Lung (tissue), 12 donors: ENCODE results near the gene KCTD14. TPM values are rescaled to one million over a fixed set of nuclear protein-coding genes. Genes with fewer than 3 reads are reported as not detected.

Experiments used
- ATAC-seq: fragments of 200-7000 bp; cut with Tn5 transposase; one replicate; pipeline ENCODE4 v1.9.1; 2020; ENCODE audit warnings: moderate number of reproducible peaks; ENCODE audit not compliant: insufficient read depth, low FRiP score
- DNase-seq, 3 donors: peaks; one replicate each; pipeline ENCODE4 v3.0.0-alpha.2; 2013 to 2017
- H3K27ac ChIP-seq, 2 donors: one replicate each; pipeline ENCODE4 v1.5.1; 2013; ENCODE audit warnings: mild to moderate bottlenecking in 2 of 2, moderate library complexity in 2 of 2, control low read depth in 1 of 2, inconsistent platforms in 1 of 2, low read depth in 1 of 2, low read length in 1 of 2
- H3K27me3 ChIP-seq, 3 donors: one replicate each; pipeline ENCODE4 v1.5.1; 2013; ENCODE audit warnings: low read length in 2 of 3; ENCODE audit not compliant: control insufficient read depth in 3 of 3, insufficient read depth in 3 of 3
- H3K36me3 ChIP-seq, 4 donors: one replicate each; pipeline ENCODE4 v1.5.1; 2013; ENCODE audit warnings: low read length in 4 of 4, mild to moderate bottlenecking in 1 of 4, moderate library complexity in 1 of 4; ENCODE audit not compliant: control insufficient read depth in 4 of 4, insufficient read depth in 4 of 4
- H3K4me1 ChIP-seq, 5 donors: one replicate each; pipeline ENCODE4 v1.5.1; 2013; ENCODE audit warnings: low read length in 5 of 5, mild to moderate bottlenecking in 2 of 5, moderate library complexity in 1 of 5; ENCODE audit not compliant: control insufficient read depth in 5 of 5, insufficient read depth in 5 of 5
- H3K4me3 ChIP-seq: one replicate; pipeline ENCODE4 v1.5.1; 2013; ENCODE audit warnings: mild to moderate bottlenecking, control low read depth, moderate library complexity
- H3K9ac ChIP-seq, 2 donors: one replicate each; pipeline ENCODE4 v1.5.1; 2013; ENCODE audit warnings: low read length in 2 of 2, control low read depth in 1 of 2; ENCODE audit not compliant: insufficient read depth in 1 of 2
- H3K9me3 ChIP-seq, 4 donors: one replicate each; pipeline ENCODE4 v1.5.1; 2013; ENCODE audit warnings: low read length in 3 of 4, mild to moderate bottlenecking in 1 of 4, moderate library complexity in 1 of 4; ENCODE audit not compliant: control insufficient read depth in 4 of 4, insufficient read depth in 3 of 4
- CTCF ChIP-seq: IDR thresholded peaks from 2 replicates; pipeline ENCODE4 v1.5.1; 2012; ENCODE audit warnings: mild to moderate bottlenecking; ENCODE audit errors: control extremely low read depth, extremely low read depth
- WGBS, 2 donors: extraction: QIAGEN DNeasy Blood & Tissue Kit; methylation state at CpG; one replicate each; pipeline ENCODE4 v1.1.7; 2013; 5-methylcytosine and 5-hydroxymethylcytosine counted together
- polyA plus RNA-seq, 2 donors: library from polyadenylated mRNA; stranded (reverse); fragments of 200-250 nt; gene quantifications; one replicate each; pipeline ENCODE4 v1.2.1, GENCODE V29; 2013
- total RNA-seq, 2 donors: library from RNA; depleted of rRNA in 1 of 2; stranded (reverse); fragments of >200 nt in 1 of 2; gene quantifications; one replicate each; pipeline ENCODE4 v1.2.1, GENCODE V29; 2014 to 2021
- donor health status: control.
- donor health status: control.
- donor health status: Bipolar disorder and iron deficiency.
- donor health status: healthy.
- donor health status: DM: yes; HTN: yes; CAD: no.

The KCTD14 gene
- total and polyA plus RNA-seq, 4 donors = 6.4 to 24.0 (median 18.0) TPM

GRCh38 chr11:78057462-78058055 is 34.5 kb upstream of the KCTD14 start:
- no peak overlapping the region for H3K27ac ChIP-seq
- peaks cover 0 to 4% (median 0%) of the 10 kb centered on the region in 5 donors for H3K4me1 ChIP-seq
- H3K27me3 ChIP-seq = no peaks in the 10 kb centered on the region
- H3K4me3 ChIP-seq = no peak overlapping the region
- H3K9me3 ChIP-seq = no peaks in the 10 kb centered on the region
- ATAC-seq = no peak
- H3K36me3 ChIP-seq = no peaks in the 10 kb centered on the region
- TF ChIP-seq CTCF = no peak
- DNase-seq = no peak
- 85% methylated on average over 10 of the region's 10 CpGs for WGBS, 2 donors
- H3K9ac ChIP-seq = no peak overlapping the region

- ATAC-seq (no peak), DNase-seq (no peak)
- H3K27ac ChIP-seq = no peak overlapping the region
- no peaks in the 10 kb centered on the region for H3K36me3 ChIP-seq
- no peak for TF ChIP-seq CTCF
- no peak overlapping the region for H3K9ac ChIP-seq
- WGBS, 2 donors = 82 to 92% methylated on average over 3 of the region's 3 CpGs
- H3K4me3 ChIP-seq = no peak overlapping the region
- H3K27me3 ChIP-seq = no peaks in the 10 kb centered on the region
- peaks cover 0 to 2% (median 0%) of the 10 kb centered on the region in 5 donors for H3K4me1 ChIP-seq
- no peaks in the 10 kb centered on the region for H3K9me3 ChIP-seq
Observed at GRCh38 chr11:78056093-78056492, 33.0 kb upstream of the KCTD14 start.

GRCh38 chr11:78054971-78055370 is 31.9 kb upstream of the KCTD14 start:
- no peak overlapping the region for H3K27ac ChIP-seq
- 90 to 95% methylated on average over 4 of the region's 4 CpGs for WGBS, 2 donors
- no peak for TF ChIP-seq CTCF
- ATAC-seq (no peak), DNase-seq (no peak)
- no peaks in the 10 kb centered on the region for H3K4me1 ChIP-seq
- H3K4me3 ChIP-seq = no peak overlapping the region
- H3K27me3 ChIP-seq = no peaks in the 10 kb centered on the region
- H3K9me3 ChIP-seq = no peaks in the 10 kb centered on the region
- H3K9ac ChIP-seq = no peak overlapping the region
- H3K36me3 ChIP-seq = no peaks in the 10 kb centered on the region
